Measurements from ENCODE around the gene PRDM15. TPM values are rescaled to one million over a fixed set of nuclear protein-coding genes. Genes with fewer than 3 reads are reported as not detected.

Gene PRDM15
- total RNA-seq, 1 experiment from 2014 or later = 9.9 TPM

DNA sequence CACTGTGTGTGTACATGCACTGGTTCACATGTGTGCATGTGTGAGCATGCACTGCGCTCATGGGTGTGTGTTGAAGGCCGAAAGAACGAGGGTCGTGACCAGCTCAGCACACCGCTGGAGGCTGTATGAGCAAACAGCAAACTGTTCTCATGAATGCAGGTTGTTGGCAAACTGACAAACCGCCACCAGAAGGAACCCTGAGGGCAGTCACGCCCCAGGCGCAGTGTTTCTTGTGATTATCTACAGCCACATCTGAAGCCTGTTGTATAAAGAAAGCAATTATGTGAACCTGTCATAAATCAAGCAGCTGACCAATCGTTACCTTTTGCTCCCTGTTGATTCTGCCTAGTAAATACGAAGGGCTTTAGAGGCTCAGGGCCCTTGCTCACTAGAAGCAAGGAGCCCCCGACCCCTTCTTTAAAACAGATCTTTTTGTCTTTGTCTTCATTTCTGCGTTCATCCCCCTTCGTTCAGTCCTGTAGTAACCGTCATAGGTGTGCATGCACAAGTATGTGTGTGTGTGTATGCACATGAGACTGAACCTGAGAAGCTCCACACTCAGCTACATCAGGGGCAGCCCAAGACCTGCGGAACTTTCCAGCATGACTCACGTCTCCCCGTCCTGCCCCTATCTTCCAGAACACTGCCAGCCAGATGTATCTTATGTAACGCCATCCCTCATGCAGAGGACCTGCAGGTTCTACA is 95.5 kb downstream of the PRDM15 start:
- Histone ChIP-seq H3T11ph (ENCODE audit: low read length) (no peak overlapping the region), H2BK5ac (ENCODE audit: insufficient read length, low read length) (no peak overlapping the region), H2BK120ac (ENCODE audit: low read depth, low read length, poor library complexity, severe bottlenecking) (no peak overlapping the region), H2BK12ac (ENCODE audit: insufficient read length, low read depth, low read length) (no peak overlapping the region), H3K9ac (ENCODE audit: extremely low read depth, insufficient read length, low read length) (no peak overlapping the region), H3K18ac (ENCODE audit: insufficient read length, low read depth, low read length) (no peak overlapping the region), H3K79me2 (ENCODE audit: insufficient read depth, low read length) (no peaks in the 10 kb centered on the region), H4K8ac (replicated peaks; ENCODE audit: insufficient read length, low read depth, low read length) (no peak overlapping the region), H2AFZ (ENCODE audit: low read length) (no peak overlapping the region), H3K23ac (ENCODE audit: insufficient read length, low read depth, low read length) (no peak overlapping the region), H3K4me1 (ENCODE audit: insufficient read depth, low read length) (no peaks in the 10 kb centered on the region), H3K79me1 (ENCODE audit: insufficient read depth, low read depth, low read length, poor library complexity, severe bottlenecking) (no peaks in the 10 kb centered on the region), H3K9me3 (ENCODE audit: control insufficient read depth, low read depth, low read length) (no peaks in the 10 kb centered on the region), H3K27me3 (ENCODE audit: insufficient read depth, low read length) (no peaks in the 10 kb centered on the region), H3K4me2 (ENCODE audit: insufficient read depth, insufficient read length, low read length) (no peak overlapping the region), H2BK15ac (ENCODE audit: low read depth, low read length) (no peak overlapping the region), H2BK20ac (ENCODE audit: low read depth, low read length, poor library complexity, severe bottlenecking) (no peak overlapping the region), H3K14ac (ENCODE audit: insufficient read depth, low read length) (no peak overlapping the region), H4K91ac (ENCODE audit: insufficient read length, low read depth, low read length) (no peak overlapping the region), H3K27ac (ENCODE audit: insufficient read length, low read depth, low read length) (no peak overlapping the region), H4K20me1 (ENCODE audit: control insufficient read depth, insufficient read depth, insufficient read length) (no peaks in the 10 kb centered on the region), H3K23me2 (ENCODE audit: insufficient read length, low read depth, low read length, poor library complexity, severe bottlenecking) (no peaks in the 10 kb centered on the region), H2AK5ac (ENCODE audit: insufficient read length, low read length) (no peak overlapping the region), H3K4ac (ENCODE audit: low read depth, low read length) (no peak overlapping the region), H3K56ac (ENCODE audit: insufficient read length, low read depth, low read length) (peak overlapping the region; percentile 46), H4K5ac (ENCODE audit: insufficient read length, low read depth, low read length) (no peak overlapping the region)
- H3K27ac Mint-ChIP-seq = no peak overlapping the region
- peaks cover 10% of the 10 kb centered on the region in 2 experiments for H3K4me1 Mint-ChIP-seq
- TF ChIP-seq, protein P1, sequence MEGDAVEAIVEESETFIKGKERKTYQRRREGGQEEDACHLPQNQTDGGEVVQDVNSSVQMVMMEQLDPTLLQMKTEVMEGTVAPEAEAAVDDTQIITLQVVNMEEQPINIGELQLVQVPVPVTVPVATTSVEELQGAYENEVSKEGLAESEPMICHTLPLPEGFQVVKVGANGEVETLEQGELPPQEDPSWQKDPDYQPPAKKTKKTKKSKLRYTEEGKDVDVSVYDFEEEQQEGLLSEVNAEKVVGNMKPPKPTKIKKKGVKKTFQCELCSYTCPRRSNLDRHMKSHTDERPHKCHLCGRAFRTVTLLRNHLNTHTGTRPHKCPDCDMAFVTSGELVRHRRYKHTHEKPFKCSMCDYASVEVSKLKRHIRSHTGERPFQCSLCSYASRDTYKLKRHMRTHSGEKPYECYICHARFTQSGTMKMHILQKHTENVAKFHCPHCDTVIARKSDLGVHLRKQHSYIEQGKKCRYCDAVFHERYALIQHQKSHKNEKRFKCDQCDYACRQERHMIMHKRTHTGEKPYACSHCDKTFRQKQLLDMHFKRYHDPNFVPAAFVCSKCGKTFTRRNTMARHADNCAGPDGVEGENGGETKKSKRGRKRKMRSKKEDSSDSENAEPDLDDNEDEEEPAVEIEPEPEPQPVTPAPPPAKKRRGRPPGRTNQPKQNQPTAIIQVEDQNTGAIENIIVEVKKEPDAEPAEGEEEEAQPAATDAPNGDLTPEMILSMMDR (conservative IDR thresholded peaks at IDR 0.05) = no peak
- no CpG with 5 or more reads among the region's 18 CpGs for WGBS (ENCODE audit: extremely low coverage, insufficient read length, low lambda C conversion rate)
- no peaks in the 10 kb centered on the region for H3K36me3 Mint-ChIP-seq (ENCODE audit: insufficient read depth in 1 of 3, low read depth in 3 of 3)
- H3K4me3 Mint-ChIP-seq = no peak overlapping the region
- H3K27me3 Mint-ChIP-seq (ENCODE audit: low read depth) = peaks cover 5% of the 10 kb centered on the region
- no peaks in the 10 kb centered on the region for H3K9me3 Mint-ChIP-seq
- no peak for DNase-seq

Measured in H9 (cell line).